Measurements from ENCODE around the gene HIVEP3.

Gene HIVEP3

GRCh38 chr1:41484402-41485241 is 434.1 kb downstream of the HIVEP3 start, which contains the start of gene EDN2:
TSS of gene EDN2 (minus strand) at chr1:41484683. CDS start at chr1:41484601, 82 bp downstream.
- DNase-seq (ENCODE audit: low read depth in 3 of 3), result no peak

GRCh38 chr1:41483960-41484401 is 434.7 kb downstream of the HIVEP3 start:
- DNase-seq (ENCODE audit: low read depth in 3 of 3), result no peak

GRCh38 chr1:41483001-41483850 is 435.5 kb downstream of the HIVEP3 start:
- no peak for DNase-seq (ENCODE audit: low read depth in 3 of 3)

GRCh38 chr1:41482001-41482765 is 436.5 kb downstream of the HIVEP3 start:
- DNase-seq (ENCODE audit: low read depth in 3 of 3), result no peak

- no peak for DNase-seq (ENCODE audit: low read depth in 3 of 3)
Observed at GRCh38 chr1:41481109-41481775, 437.5 kb downstream of the HIVEP3 start.

- no peak for DNase-seq (ENCODE audit: low read depth in 3 of 3)
Observed at GRCh38 chr1:41480204-41481108, 438.3 kb downstream of the HIVEP3 start.

GRCh38 chr1:41479808-41480160 is 438.9 kb downstream of the HIVEP3 start:
- DNase-seq (ENCODE audit: low read depth in 3 of 3), result no peak

GRCh38 chr1:41479000-41479807 is 439.5 kb downstream of the HIVEP3 start:
- DNase-seq (ENCODE audit: low read depth in 3 of 3), result no peak

- DNase-seq (ENCODE audit: low read depth in 3 of 3), result no peak
Observed at GRCh38 chr1:41478118-41478748, 440.5 kb downstream of the HIVEP3 start.

- DNase-seq (ENCODE audit: low read depth in 3 of 3), result no peak
Observed at GRCh38 chr1:41476807-41477361, 441.8 kb downstream of the HIVEP3 start.

- no peak for DNase-seq (ENCODE audit: low read depth in 3 of 3)
Observed at GRCh38 chr1:41475859-41476567, 442.7 kb downstream of the HIVEP3 start.

GRCh38 chr1:41475346-41475745 is 443.4 kb downstream of the HIVEP3 start:
- no peak for DNase-seq (ENCODE audit: low read depth in 3 of 3)

GRCh38 chr1:41474490-41475271 is 444.0 kb downstream of the HIVEP3 start:
- no peak for DNase-seq (ENCODE audit: low read depth in 3 of 3)

- no peak for DNase-seq (ENCODE audit: low read depth in 3 of 3)
Observed at GRCh38 chr1:41473738-41474362, 444.9 kb downstream of the HIVEP3 start.

- no peak for DNase-seq (ENCODE audit: low read depth in 3 of 3)
Observed at GRCh38 chr1:41471658-41472057, 447.1 kb downstream of the HIVEP3 start.

GRCh38 chr1:41469706-41470105 is 449.0 kb downstream of the HIVEP3 start:
- no peak for DNase-seq (ENCODE audit: low read depth in 3 of 3)

All from stimulated activated CD4-positive, alpha-beta T cell treated with anti-CD3 and anti-CD28 coated beads, TNF-alpha, amount 100 ng/mL, for 4 hours (primary cell).